ENCODE data around the gene SPA17. TPM values are rescaled to one million over a fixed set of nuclear protein-coding genes. Genes with fewer than 3 reads are reported as not detected.

SPA17 gene
- total and polyA plus RNA-seq, 9 of the 15 experiments (the other 6 are each of a cell fraction or from before 2014, with no cell fraction given): 6.0 to 19.5 (median 12.6) TPM

DNA sequence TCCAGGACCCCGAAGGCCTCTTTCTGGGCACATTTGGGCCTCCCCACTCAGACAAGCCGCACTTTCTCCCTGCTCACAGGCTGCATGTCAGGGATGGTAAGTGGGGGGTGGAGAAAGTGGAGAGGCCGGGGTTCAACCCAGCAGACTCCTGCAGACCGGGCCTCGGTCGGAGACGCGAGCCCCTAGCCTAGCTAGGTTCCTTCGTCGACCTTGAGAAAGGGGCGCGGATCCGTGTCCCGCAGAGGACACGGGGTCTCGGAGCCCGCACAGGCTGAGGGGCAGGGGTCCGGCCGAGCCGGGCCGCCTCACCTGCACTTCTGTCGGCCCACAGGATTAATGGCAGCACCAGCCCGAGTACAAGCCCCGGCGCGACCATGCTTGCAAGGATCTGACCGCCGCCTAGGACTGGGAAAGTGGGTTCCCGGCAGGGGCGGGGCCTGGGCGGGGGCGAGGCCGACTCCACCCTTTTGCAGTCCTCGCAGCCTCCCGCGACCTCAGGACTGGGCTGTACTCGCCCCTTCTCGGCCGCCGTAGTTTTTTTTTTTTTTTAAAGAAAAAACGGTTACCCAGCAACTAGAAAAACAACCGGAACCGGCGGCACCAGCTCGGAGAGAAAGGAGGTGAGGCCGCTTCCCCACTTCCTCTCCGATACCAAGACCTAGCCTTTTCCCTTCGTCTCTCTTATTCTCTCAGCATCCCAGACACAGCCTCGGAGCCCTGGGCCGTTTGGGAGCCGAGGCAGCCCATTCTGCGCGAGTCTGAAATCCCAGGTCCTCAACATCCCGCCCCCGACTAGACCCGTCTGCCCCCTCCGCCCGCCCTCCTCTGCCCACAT lies at the start of gene SPA17, which contains the start of gene SIAE (continued):
- TF ChIP-seq, protein P1, sequence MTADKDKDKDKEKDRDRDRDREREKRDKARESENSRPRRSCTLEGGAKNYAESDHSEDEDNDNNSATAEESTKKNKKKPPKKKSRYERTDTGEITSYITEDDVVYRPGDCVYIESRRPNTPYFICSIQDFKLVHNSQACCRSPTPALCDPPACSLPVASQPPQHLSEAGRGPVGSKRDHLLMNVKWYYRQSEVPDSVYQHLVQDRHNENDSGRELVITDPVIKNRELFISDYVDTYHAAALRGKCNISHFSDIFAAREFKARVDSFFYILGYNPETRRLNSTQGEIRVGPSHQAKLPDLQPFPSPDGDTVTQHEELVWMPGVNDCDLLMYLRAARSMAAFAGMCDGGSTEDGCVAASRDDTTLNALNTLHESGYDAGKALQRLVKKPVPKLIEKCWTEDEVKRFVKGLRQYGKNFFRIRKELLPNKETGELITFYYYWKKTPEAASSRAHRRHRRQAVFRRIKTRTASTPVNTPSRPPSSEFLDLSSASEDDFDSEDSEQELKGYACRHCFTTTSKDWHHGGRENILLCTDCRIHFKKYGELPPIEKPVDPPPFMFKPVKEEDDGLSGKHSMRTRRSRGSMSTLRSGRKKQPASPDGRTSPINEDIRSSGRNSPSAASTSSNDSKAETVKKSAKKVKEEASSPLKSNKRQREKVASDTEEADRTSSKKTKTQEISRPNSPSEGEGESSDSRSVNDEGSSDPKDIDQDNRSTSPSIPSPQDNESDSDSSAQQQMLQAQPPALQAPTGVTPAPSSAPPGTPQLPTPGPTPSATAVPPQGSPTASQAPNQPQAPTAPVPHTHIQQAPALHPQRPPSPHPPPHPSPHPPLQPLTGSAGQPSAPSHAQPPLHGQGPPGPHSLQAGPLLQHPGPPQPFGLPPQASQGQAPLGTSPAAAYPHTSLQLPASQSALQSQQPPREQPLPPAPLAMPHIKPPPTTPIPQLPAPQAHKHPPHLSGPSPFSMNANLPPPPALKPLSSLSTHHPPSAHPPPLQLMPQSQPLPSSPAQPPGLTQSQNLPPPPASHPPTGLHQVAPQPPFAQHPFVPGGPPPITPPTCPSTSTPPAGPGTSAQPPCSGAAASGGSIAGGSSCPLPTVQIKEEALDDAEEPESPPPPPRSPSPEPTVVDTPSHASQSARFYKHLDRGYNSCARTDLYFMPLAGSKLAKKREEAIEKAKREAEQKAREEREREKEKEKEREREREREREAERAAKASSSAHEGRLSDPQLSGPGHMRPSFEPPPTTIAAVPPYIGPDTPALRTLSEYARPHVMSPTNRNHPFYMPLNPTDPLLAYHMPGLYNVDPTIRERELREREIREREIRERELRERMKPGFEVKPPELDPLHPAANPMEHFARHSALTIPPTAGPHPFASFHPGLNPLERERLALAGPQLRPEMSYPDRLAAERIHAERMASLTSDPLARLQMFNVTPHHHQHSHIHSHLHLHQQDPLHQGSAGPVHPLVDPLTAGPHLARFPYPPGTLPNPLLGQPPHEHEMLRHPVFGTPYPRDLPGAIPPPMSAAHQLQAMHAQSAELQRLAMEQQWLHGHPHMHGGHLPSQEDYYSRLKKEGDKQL (CRISPR knock-in tag; IDR thresholded peaks at IDR 0.05; ENCODE audit: borderline replicate concordance): no peak
- TF ChIP-seq L3MBTL2 (IDR thresholded peaks at IDR 0.05) (peak; percentile 57; the same call in 1 of the 2 replicates), POLR2AphosphoS5 (IDR thresholded peaks at IDR 0.05; ENCODE audit: control insufficient read depth, insufficient read depth, low read depth, low read length) (peak; percentile 76), NR1H2 (CRISPR knock-in tag; IDR thresholded peaks at IDR 0.05) (peak; percentile 46; the same call in 1 of the 2 replicates), NCOR1 (IDR thresholded peaks at IDR 0.05) (no peak), NEUROD1 (IDR thresholded peaks at IDR 0.05; ENCODE audit: borderline replicate concordance, low read depth, low read length, partially characterized antibody) (peak; percentile 89), KDM4B (IDR thresholded peaks at IDR 0.05; ENCODE audit: borderline replicate concordance in 2 of 2, low read depth in 1 of 2) (no peak), SMAD4 (CRISPR knock-in tag; conservative IDR thresholded peaks at IDR 0.05) (0 out of 2 replicates have a peak, but pooled peaks have one; percentile 34), HDAC2 (IDR thresholded peaks at IDR 0.05) (no peak)
- TF ChIP-seq, protein P2, sequence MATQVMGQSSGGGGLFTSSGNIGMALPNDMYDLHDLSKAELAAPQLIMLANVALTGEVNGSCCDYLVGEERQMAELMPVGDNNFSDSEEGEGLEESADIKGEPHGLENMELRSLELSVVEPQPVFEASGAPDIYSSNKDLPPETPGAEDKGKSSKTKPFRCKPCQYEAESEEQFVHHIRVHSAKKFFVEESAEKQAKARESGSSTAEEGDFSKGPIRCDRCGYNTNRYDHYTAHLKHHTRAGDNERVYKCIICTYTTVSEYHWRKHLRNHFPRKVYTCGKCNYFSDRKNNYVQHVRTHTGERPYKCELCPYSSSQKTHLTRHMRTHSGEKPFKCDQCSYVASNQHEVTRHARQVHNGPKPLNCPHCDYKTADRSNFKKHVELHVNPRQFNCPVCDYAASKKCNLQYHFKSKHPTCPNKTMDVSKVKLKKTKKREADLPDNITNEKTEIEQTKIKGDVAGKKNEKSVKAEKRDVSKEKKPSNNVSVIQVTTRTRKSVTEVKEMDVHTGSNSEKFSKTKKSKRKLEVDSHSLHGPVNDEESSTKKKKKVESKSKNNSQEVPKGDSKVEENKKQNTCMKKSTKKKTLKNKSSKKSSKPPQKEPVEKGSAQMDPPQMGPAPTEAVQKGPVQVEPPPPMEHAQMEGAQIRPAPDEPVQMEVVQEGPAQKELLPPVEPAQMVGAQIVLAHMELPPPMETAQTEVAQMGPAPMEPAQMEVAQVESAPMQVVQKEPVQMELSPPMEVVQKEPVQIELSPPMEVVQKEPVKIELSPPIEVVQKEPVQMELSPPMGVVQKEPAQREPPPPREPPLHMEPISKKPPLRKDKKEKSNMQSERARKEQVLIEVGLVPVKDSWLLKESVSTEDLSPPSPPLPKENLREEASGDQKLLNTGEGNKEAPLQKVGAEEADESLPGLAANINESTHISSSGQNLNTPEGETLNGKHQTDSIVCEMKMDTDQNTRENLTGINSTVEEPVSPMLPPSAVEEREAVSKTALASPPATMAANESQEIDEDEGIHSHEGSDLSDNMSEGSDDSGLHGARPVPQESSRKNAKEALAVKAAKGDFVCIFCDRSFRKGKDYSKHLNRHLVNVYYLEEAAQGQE (IDR thresholded peaks at IDR 0.05; ENCODE audit: borderline replicate concordance): no peak
- TF ChIP-seq, protein P2 (CRISPR knock-in tag; IDR thresholded peaks at IDR 0.05; ENCODE audit: low read depth): no peak

Measured in K562 (cell line).